HK-2 (cell line): ENCODE data around the gene TNFAIP8.

Experiments
- DNase-seq: peaks from one replicate; pipeline ENCODE4 v3.0.0-alpha.2; 2018; ENCODE audit not compliant: unreplicated experiment

TNFAIP8 gene

DNA sequence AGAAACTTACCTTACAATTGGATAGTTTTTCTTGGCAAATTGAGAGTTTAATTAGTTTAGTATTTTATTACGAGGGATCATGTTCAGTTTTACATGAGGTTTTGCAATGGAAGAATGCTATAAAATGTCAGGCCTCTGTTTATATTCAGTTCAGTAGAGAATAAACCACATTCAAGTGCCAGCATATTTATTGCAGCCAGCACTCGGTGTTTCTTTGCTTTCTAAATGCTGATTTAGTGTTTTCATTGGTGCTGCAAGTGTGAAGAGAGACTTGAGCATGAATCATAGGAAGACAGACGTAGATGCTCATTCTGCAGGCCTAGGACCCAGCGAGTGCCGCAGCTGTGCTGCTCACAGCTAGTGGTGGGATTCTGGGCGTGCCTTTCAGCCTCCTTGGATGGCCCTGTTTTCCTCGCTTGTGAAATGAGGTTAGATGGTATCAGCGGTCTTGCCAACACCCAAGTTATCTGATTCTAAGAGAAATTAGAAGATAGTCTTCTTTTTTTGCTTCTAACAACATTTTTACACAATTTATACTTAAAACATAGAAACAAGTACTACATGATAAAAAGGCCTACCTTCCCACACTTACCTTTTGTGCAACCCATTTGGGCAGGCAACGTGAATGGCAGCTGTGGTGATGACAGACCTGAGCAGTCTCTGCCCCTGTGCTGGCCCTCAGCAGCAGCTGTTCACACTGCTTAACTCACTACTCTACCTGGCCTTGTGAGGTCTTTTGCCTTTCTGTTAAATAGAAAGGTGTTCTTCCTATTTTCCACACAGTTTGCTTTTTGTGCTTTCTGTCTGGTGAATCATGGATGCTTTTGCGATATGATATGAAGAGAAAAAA lies 26.8 kb upstream of the TNFAIP8 start:
- no peak for DNase-seq

DNA sequence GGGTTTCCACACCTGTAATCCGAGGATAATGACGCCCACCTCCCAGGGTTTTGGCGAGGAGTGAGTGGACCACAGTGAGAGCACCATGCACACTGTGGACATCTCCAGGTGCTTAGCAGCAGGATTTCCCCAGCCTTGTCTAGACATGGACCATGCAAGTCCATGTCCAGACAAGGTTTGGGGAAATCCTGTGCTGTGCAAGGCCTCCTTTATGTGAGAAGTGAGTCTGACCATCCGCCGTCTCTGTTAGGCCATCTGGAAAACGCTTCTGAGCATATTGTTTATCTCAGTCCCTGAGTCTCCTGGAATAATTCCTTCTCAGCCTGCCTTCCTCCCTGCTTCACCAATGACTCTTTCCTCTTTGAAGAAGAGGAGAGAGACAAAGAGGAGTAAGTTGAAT lies 26.2 kb upstream of the TNFAIP8 start:
- no peak for DNase-seq

DNA sequence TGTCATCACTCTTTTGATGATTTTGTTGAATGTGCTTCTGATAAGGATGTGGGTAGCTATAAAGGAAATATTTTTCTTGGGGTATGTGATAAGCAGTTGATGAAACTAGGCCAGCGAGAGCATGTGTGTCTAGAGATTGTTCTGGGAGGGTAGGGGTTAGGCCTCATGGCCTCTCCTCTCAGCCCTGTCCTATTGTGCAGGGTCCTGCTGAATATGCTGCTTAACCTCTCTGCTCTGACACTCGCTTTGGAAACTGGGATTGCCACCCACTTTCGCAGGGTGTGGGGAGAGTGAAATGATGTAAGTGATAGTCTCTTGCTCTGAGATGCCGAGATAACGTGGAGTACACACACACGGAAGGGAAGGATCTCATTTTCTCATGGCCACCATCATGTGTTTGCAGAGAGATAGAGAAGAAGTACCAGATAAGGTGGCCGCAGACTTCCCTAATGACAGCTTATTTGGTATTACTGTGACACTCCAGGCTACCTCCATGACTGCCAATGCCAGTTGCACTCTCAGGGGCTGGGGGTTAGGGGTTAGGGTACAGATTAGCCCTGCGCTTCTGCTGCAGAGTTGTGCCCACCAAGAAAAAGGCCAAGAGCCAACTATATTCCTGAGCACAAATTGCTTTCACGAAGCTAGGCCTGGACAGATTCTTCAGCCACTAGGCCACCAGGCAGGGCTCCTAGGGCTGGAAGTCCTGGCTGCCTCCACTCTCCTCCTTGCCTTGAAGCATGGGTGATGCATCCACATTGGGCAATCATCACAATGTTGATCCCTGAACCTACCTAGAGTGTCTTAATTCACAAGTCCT lies 25.2 kb upstream of the TNFAIP8 start:
- no peak for DNase-seq

- DNase-seq: no peak
Measured at GRCh38 chr5:119331566-119332095, 24.2 kb upstream of the TNFAIP8 start.

GRCh38 chr5:119332208-119332607 lies 23.6 kb upstream of the TNFAIP8 start:
- DNase-seq: no peak

DNA sequence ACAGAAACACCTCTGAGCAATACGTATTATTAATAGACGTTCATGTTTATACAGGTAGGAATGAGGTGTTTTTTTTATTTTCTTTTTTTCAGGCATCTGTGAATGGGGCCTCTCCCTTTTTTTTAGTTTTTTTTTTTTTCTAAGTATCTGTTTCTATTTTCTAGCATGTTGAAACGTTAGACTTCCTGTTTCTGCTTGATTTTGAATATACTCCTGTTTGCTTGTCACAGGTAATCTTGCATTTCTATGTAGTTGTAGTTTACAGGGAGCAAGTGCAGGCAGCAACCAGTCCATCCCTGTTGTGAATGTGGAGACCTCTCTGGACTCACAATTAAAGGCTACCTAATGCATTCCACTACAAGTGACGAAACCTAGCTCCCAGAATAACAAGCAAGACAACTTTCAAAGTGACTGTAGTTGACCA lies 22.8 kb upstream of the TNFAIP8 start:
- no peak for DNase-seq

GRCh38 chr5:119333421-119333851 lies 22.4 kb upstream of the TNFAIP8 start:
- DNase-seq: no peak

DNA sequence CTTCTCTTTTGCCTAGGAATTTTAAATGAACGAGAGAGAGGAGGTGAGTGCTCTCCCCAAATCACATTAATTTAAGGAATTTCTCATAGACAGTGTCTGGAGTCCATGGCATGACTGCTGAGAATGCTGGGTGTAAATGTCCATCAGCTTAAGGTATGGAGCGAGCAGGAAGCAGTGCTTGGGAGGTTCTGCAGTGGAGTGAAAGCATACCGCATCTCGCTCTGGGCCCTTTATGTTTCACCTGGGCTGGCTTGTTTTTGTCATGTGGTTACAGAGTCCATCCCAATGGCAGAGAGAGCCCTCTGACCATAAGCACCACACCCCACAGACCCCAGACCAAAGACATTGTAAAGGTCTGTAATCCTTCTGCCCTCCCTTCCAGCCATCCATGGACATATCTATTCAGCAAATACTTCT lies 20.6 kb upstream of the TNFAIP8 start:
- DNase-seq: no peak

DNA sequence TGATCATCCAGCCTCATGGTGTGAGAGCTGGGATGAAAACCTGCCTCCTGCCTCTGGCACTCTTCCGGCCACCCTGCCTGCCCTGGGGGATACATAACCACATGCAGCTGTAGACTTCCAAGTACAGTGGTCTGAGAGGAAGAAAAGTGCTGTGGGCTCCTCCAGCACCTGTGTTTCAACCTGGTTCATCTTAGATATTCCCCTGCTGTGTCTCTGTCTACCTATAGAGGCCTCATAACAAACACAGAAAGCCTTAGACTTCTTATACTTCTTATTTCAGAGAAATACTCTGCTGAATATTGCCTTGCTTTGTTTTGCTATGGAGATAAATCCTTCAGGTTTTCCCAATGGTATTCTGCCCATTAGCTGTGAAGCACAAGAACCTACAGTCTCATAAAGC lies 19.6 kb upstream of the TNFAIP8 start:
- DNase-seq: no peak

GRCh38 chr5:119336845-119337580 lies 18.8 kb upstream of the TNFAIP8 start:
- DNase-seq: no peak

DNA sequence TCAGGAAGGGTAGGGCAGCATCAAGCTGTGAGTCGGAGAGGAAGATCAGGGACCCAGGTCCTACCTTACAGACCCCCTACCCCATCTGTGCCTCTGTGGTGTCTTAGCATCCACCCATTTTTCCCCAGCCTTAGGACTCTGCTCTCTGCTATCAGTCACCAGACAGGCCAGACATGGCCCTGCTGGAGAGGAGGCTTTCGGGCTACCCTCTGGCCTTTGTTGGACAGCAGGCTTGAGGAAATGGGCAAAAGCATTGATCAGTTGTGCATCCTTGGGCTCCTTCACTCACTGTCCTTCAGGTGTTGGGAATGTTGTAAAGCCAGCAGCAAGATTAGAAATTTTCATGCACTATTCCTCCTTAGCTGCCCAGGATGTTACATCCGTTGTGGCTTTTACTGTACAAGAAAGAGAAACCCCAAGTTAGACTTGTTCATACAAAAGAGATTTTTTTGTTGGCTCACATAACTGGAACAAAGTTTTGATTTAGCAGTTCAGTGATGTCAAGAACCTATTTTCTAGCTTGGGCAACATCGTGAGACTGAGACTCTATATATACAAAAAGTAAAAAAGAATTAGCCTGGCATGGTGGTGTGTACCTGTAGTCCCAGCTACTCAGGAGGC lies 17.4 kb upstream of the TNFAIP8 start:
- no peak for DNase-seq

GRCh38 chr5:119339344-119339743 lies 16.5 kb upstream of the TNFAIP8 start:
- DNase-seq: no peak

GRCh38 chr5:119339965-119340364 lies 15.9 kb upstream of the TNFAIP8 start:
- DNase-seq: no peak

DNA sequence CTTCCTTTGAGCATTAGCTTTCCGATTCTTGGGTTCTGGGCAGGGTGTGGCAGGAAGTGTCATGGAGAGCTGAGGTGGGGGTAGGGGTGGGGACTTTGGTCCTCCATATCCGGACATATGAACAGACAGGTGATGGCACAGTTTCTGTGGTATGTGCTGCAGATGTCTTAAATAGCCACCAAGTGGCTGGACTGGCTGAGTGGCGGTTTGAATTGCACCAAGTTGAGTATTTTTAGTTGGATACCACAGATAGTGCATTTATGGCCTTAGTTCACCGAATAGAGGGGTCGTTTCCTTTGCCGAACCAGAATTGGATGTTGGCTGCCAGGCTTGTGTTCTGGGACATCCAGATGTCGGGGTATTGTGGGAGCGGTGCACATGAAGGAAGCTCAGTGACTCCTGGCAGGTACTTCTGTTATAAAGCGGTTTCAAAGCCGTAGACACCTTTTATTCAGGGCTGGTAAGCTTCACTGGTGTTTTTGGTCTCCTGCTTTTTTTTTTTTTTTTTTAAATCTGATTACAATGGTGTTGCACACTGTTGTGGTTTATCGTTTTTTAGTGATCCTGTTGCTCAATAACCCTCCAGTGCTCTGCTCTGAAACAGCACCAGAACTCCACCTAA lies 15.1 kb upstream of the TNFAIP8 start:
- no peak for DNase-seq

- DNase-seq: no peak
Measured at GRCh38 chr5:119341452-119342349, 14.1 kb upstream of the TNFAIP8 start.

DNA sequence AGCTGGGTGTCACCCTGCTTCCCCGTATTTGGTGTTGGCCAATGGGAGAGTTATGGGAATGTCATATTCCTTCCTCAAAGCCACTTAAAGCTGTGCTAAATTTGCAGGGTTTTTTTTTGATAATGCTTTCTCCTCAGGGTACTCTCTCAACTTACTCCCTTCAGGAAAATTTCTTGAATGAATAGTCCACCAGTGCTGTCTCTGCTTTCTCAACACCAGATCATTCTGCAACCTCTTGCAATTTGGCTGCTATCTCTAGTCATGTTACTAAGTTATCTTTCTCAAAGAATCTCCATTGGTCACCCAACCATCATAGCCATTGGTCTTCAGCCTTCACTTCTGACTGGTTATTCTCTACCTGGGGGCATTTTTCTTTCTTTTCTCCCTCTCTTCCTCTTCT lies 13.4 kb upstream of the TNFAIP8 start:
- no peak for DNase-seq

DNA sequence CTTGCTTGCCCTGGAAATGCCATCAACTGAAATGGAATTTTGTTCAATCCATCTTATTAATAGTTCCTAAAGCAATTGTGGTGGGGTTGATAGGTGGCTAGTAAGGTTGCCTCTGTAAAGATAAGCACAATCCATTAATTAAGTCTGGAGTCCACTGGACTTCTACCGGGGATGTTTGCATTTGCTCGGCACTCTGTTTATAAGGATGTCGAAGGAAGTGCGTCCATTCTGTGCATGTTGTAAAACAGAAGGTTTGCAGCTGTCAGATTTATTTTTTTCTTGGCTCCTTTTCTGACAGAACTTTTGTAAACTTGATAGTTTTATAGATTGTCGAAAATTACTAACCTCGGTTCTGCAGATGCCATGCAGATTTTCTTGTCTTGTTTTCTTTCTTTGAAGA lies 12.8 kb upstream of the TNFAIP8 start:
- DNase-seq: no peak

DNA sequence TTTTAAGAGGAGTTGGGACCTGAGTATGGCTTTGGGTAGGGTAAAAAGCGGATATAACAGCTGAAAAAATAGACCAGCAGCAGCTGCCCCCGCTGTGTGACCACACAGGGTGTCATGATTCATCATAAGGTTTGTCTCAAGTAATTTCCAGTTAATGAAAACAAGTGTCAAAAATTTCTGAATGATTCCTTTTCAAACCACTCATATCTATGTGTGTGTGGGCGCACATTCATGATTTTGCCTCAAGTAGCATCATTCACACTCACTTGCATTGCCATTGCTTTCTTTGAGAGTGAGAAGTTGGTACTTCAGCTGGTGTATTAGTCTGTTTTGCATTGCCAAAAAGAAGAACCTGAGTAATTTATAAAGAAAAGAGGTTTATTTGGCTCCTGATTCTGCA lies 12.1 kb upstream of the TNFAIP8 start:
- DNase-seq: no peak

DNA sequence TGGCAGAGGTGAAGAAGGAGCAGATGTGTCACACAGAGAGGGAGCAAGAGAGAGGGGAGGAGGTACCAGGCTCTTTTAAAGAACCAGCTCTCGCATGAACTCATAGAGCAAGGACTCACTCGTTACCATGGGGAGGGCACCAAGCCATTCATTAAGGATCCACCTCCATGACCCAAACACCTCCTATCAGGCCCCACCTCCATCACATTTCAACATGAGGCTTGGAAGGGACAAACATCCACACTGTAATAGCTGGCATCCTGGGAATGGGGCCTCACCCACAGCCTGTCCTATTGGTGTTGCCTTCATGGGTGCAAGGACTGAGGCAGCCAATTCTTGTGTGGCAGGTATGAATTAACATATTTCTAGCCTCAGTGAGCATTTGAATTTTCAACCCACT lies 11.6 kb upstream of the TNFAIP8 start:
- no peak for DNase-seq

DNA sequence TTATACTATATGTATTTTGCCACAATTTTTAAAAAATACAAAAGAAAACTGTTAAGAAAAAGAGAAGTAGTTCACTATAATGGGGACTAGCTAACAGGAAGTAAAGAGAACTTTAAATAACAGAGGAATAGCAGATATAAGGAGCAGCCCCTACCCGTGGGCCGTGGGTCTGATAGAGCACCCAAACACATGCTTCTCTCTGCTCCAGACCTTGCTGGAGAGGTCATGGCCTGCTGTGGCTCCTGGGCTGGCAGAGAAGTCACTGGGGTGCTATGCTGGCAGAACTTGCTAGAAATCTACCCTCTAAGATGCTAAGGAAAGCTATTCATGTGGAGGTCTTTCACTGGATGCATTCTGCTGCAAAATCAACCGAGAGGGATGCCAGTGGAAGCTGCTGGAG lies 10.0 kb upstream of the TNFAIP8 start:
- DNase-seq: no peak
